ENCODE results near the gene RIMBP2.

The RIMBP2 gene

DNA sequence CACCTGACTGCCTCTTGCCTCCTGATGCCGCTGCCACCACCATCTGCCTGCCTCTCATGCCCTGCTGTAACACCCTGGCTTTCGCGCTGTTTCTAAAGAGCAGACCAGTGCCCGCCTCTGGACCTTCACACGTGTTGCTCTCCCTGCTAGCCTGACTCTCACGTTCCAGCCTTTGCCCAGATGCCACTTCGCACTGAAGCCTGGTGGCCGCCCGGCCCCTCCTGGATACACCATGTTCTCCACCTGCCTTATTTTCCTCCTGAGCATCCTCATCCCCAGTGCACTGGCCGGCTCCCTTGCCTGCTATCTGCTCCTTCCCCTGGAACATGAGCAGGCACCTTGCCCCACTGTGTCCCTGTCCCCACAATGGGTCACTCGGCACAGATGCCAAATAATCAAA lies 231.9 kb downstream of the RIMBP2 start:
- TF ChIP-seq, protein P1, sequence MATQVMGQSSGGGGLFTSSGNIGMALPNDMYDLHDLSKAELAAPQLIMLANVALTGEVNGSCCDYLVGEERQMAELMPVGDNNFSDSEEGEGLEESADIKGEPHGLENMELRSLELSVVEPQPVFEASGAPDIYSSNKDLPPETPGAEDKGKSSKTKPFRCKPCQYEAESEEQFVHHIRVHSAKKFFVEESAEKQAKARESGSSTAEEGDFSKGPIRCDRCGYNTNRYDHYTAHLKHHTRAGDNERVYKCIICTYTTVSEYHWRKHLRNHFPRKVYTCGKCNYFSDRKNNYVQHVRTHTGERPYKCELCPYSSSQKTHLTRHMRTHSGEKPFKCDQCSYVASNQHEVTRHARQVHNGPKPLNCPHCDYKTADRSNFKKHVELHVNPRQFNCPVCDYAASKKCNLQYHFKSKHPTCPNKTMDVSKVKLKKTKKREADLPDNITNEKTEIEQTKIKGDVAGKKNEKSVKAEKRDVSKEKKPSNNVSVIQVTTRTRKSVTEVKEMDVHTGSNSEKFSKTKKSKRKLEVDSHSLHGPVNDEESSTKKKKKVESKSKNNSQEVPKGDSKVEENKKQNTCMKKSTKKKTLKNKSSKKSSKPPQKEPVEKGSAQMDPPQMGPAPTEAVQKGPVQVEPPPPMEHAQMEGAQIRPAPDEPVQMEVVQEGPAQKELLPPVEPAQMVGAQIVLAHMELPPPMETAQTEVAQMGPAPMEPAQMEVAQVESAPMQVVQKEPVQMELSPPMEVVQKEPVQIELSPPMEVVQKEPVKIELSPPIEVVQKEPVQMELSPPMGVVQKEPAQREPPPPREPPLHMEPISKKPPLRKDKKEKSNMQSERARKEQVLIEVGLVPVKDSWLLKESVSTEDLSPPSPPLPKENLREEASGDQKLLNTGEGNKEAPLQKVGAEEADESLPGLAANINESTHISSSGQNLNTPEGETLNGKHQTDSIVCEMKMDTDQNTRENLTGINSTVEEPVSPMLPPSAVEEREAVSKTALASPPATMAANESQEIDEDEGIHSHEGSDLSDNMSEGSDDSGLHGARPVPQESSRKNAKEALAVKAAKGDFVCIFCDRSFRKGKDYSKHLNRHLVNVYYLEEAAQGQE (IDR thresholded peaks at IDR 0.05; ENCODE audit: insufficient read depth in 1 of 2, low read depth in 2 of 2, low read length in 2 of 2) = no peak
- TF ChIP-seq SIN3A (IDR thresholded peaks at IDR 0.05; ENCODE audit: borderline replicate concordance, insufficient read depth, low read length) = no peak
- no peak for TF ChIP-seq POLR2AphosphoS5 (IDR thresholded peaks at IDR 0.05; ENCODE audit: low read depth, low read length)
- TF ChIP-seq TAF1 (IDR thresholded peaks at IDR 0.05; ENCODE audit: borderline replicate concordance, insufficient read depth, low read length) = no peak
- no peak for TF ChIP-seq FOXP2 (optimal IDR thresholded peaks at IDR 0.05; ENCODE audit: borderline replicate concordance, extremely low read depth, extremely low read length, insufficient read depth)

DNA sequence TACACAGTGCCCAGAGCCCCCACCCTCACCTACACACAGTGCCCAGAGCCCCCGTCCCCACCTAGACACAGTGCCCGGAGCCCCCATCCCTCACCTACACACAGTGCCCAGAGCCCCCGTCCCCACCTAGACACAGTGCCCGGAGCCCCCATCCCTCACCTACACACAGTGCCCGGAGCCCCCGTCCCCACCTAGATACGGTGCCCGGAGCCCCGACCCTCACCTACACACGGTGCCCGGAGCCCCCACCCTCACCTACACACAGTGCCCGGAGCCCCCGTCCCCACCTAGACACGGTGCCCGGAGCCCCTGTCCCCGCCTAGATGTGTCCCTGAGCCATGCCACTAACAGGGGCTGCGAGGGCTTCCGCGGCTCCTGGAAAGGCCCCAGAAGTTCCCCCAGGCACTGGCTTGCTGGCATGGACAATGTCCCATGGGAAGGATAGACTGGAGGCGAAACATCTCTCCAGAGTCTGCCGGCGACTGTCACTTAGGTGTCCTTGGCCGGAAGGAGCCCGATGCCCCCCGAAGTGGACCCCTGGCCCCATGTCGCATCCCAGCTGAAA lies 232.4 kb downstream of the RIMBP2 start:
- TF ChIP-seq SIN3A (IDR thresholded peaks at IDR 0.05; ENCODE audit: borderline replicate concordance, insufficient read depth, low read length) (no peak), POLR2AphosphoS5 (IDR thresholded peaks at IDR 0.05; ENCODE audit: low read depth, low read length) (no peak), FOXP2 (optimal IDR thresholded peaks at IDR 0.05; ENCODE audit: borderline replicate concordance, extremely low read depth, extremely low read length, insufficient read depth) (no peak), TAF1 (IDR thresholded peaks at IDR 0.05; ENCODE audit: borderline replicate concordance, insufficient read depth, low read length) (no peak)
- TF ChIP-seq, protein P1 (IDR thresholded peaks at IDR 0.05; ENCODE audit: insufficient read depth in 1 of 2, low read depth in 2 of 2, low read length in 2 of 2) = no peak

DNA sequence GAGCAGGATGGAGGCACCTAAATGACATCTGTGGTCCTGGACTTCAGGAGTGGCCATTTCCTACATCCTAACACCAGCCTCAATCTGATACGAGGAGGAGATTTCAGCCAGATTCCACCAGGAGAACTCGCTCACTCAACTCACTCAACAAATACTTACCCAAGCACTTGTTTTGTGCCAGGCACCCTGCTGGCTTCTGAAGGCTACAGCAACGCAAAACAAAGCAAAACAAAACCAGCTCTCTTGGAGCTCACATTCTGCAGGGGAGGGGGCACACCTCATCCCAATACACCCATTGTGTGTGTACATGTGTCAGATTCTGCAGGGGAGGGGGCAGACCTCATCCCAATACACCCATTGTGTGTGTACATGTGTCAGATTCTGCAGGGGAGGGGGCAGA lies 233.7 kb downstream of the RIMBP2 start:
- TF ChIP-seq FOXP2 (optimal IDR thresholded peaks at IDR 0.05; ENCODE audit: borderline replicate concordance, extremely low read depth, extremely low read length, insufficient read depth) = no peak
- TF ChIP-seq SIN3A (IDR thresholded peaks at IDR 0.05; ENCODE audit: borderline replicate concordance, insufficient read depth, low read length) = no peak
- TF ChIP-seq, protein P1 (IDR thresholded peaks at IDR 0.05; ENCODE audit: insufficient read depth in 1 of 2, low read depth in 2 of 2, low read length in 2 of 2) = no peak
- no peak for TF ChIP-seq POLR2AphosphoS5 (IDR thresholded peaks at IDR 0.05; ENCODE audit: low read depth, low read length)
- no peak for TF ChIP-seq TAF1 (IDR thresholded peaks at IDR 0.05; ENCODE audit: borderline replicate concordance, insufficient read depth, low read length)

DNA sequence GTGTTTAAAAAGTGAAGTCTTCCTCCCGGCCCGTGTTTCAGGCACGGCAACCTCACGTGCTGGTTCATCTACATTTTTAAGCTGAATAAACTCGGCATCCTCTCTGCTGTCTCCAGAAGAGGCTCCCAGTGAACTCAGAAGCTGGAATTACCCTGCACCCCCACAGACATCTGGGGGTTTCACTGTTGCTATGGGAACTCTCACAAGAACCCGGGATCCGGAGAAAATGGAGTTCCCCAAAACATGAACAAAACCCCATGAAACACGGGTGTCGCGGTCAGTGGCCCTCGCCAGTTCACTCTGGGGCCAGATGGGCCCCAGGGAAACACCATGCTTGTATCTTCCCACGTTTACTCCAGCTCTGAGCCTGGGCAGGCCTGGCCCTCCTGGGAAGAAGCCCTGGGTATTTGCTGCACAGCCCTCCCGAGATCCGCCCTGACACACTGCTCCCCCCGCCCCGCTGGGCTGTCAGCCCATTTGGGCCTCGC lies 234.7 kb downstream of the RIMBP2 start:
- TF ChIP-seq, protein P1 (IDR thresholded peaks at IDR 0.05; ENCODE audit: insufficient read depth in 1 of 2, low read depth in 2 of 2, low read length in 2 of 2) = no peak
- TF ChIP-seq SIN3A (IDR thresholded peaks at IDR 0.05; ENCODE audit: borderline replicate concordance, insufficient read depth, low read length) = no peak
- no peak for TF ChIP-seq FOXP2 (optimal IDR thresholded peaks at IDR 0.05; ENCODE audit: borderline replicate concordance, extremely low read depth, extremely low read length, insufficient read depth)
- TF ChIP-seq TAF1 (IDR thresholded peaks at IDR 0.05; ENCODE audit: borderline replicate concordance, insufficient read depth, low read length) = no peak
- TF ChIP-seq POLR2AphosphoS5 (IDR thresholded peaks at IDR 0.05; ENCODE audit: low read depth, low read length) = no peak

Measured in PFSK-1 (cell line).